ENCODE results near the gene CES4A.

- TF ChIP-seq ZNF850 (CRISPR knock-in tag; conservative IDR thresholded peaks at IDR 0.05) (no peak), NFE2L1 (CRISPR knock-in tag; IDR thresholded peaks at IDR 0.05; ENCODE audit: borderline replicate concordance) (no peak), HIC2 (CRISPR knock-in tag; IDR thresholded peaks at IDR 0.05; ENCODE audit: low read depth) (no peak), CTCF (CRISPR knock-in tag; IDR thresholded peaks at IDR 0.05) (no peak), RAD21 (CRISPR knock-in tag; IDR thresholded peaks at IDR 0.05) (no peak)
- TF ChIP-seq, protein P1, sequence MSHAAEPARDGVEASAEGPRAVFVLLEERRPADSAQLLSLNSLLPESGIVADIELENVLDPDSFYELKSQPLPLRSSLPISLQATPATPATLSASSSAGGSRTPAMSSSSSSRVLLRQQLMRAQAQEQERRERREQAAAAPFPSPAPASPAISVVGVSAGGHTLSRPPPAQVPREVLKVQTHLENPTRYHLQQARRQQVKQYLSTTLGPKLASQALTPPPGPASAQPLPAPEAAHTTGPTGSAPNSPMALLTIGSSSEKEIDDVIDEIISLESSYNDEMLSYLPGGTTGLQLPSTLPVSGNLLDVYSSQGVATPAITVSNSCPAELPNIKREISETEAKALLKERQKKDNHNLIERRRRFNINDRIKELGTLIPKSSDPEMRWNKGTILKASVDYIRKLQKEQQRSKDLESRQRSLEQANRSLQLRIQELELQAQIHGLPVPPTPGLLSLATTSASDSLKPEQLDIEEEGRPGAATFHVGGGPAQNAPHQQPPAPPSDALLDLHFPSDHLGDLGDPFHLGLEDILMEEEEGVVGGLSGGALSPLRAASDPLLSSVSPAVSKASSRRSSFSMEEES (CRISPR knock-in tag; IDR thresholded peaks at IDR 0.05) = no peak
- TF ChIP-seq, protein P2, sequence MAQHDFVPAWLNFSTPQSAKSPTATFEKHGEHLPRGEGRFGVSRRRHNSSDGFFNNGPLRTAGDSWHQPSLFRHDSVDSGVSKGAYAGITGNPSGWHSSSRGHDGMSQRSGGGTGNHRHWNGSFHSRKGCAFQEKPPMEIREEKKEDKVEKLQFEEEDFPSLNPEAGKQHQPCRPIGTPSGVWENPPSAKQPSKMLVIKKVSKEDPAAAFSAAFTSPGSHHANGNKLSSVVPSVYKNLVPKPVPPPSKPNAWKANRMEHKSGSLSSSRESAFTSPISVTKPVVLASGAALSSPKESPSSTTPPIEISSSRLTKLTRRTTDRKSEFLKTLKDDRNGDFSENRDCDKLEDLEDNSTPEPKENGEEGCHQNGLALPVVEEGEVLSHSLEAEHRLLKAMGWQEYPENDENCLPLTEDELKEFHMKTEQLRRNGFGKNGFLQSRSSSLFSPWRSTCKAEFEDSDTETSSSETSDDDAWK (CRISPR knock-in tag; IDR thresholded peaks at IDR 0.05) = no peak
Observed at GRCh38 chr16:67014634-67015312, 26.4 kb downstream of the CES4A start.
